ENCODE measurements around the gene SYDE1.

- TF ChIP-seq CTCF (conservative IDR thresholded peaks at IDR 0.05 in 1 of 2, IDR thresholded peaks at IDR 0.05 in 1 of 2; ENCODE audit: extremely low read depth in 1 of 2, insufficient read depth in 1 of 2, low read depth in 1 of 2, low read length in 2 of 2) (no peak), EZH2 (IDR thresholded peaks at IDR 0.05; ENCODE audit: borderline replicate concordance, low read length) (no peak)
Measured at GRCh38 chr19:15123031-15123890, 16.1 kb downstream of the SYDE1 start.

Measured in mammary epithelial cell (primary cell).